Activated naive CD4-positive, alpha-beta T cell treated with anti-CD3 and anti-CD28 coated beads, Interleukin-2, amount 50 U/mL, for 72 hours (primary cell): ENCODE results near the gene SEPTIN1. TPM values are rescaled to one million over a fixed set of nuclear protein-coding genes. Genes with fewer than 3 reads are reported as not detected.

Experiments
- ATAC-seq, 2 donors: fragments of 150-1000 bp; cut with Tn5 transposase; 2 replicates each; pipeline ENCODE4 v1.10.0; 2021; ENCODE audit warnings: mild to moderate bottlenecking in 2 of 2, moderate library complexity in 2 of 2
- DNase-seq, 2 donors: peaks; one replicate each; pipeline ENCODE4 v3.0.0; 2021 to 2022; ENCODE audit warnings: low spot score in 2 of 2
- H3K27ac Mint-ChIP-seq, 2 donors: one replicate each; pipeline ENCODE4 v1.8.0; 2022; ENCODE audit warnings: mild to moderate bottlenecking in 2 of 2, mixed read lengths in 2 of 2
- H3K36me3 Mint-ChIP-seq, 2 donors: one replicate each; pipeline ENCODE4 v1.8.0; 2022; ENCODE audit warnings: mixed read lengths in 2 of 2
- H3K9me3 Mint-ChIP-seq, 2 donors: one replicate each; pipeline ENCODE4 v1.8.0; 2022; ENCODE audit warnings: mixed read lengths in 2 of 2
- total RNA-seq, 2 donors: library from RNA; stranded (reverse); gene quantifications; one replicate each; pipeline ENCODE4 v1.2.3, GENCODE V29; 2022

Gene SEPTIN1
- total RNA-seq, 2 donors from 2014 or later: 161 to 208 TPM

- Mint-ChIP-seq H3K27ac (peak overlapping the region; percentile 86 to 93), H3K9me3 (no peaks in the 10 kb centered on the region), H3K36me3 (peaks cover 7 to 20% of the 10 kb centered on the region in 2 donors)
- DNase-seq (no peak), ATAC-seq (no peak)
Observed at GRCh38 chr16:30357085-30357714, 25.2 kb downstream of the SEPTIN1 start.

- peak overlapping the region; percentile 86 to 93 for H3K27ac Mint-ChIP-seq
- DNase-seq (no peak), ATAC-seq (no peak)
- peaks cover 5 to 22% of the 10 kb centered on the region in 2 donors for H3K36me3 Mint-ChIP-seq
- no peaks in the 10 kb centered on the region for H3K9me3 Mint-ChIP-seq
Observed at GRCh38 chr16:30356401-30357084, 25.8 kb downstream of the SEPTIN1 start.

GRCh38 chr16:30355954-30356308 is 26.4 kb downstream of the SEPTIN1 start:
- H3K36me3 Mint-ChIP-seq: peaks cover 5 to 28% of the 10 kb centered on the region in 2 donors
- DNase-seq (no peak), ATAC-seq (no peak)
- H3K9me3 Mint-ChIP-seq: no peaks in the 10 kb centered on the region
- H3K27ac Mint-ChIP-seq: peak overlapping the region; percentile 93 to 97

GRCh38 chr16:30355144-30355953 is 27.0 kb downstream of the SEPTIN1 start, which contains the start of gene CD2BP2:
Gene CD2BP2 (minus strand): TSS chr16:30355308. CDS start chr16:30354681, 627 bp downstream.
- H3K9me3 Mint-ChIP-seq: no peaks in the 10 kb centered on the region
- ATAC-seq: peak; percentile 87 to 89
- peak within 1 kb of the TSS; percentile 93 to 97 for H3K27ac Mint-ChIP-seq
- peaks cover 5 to 30% of the 10 kb centered on the region in 2 donors for H3K36me3 Mint-ChIP-seq
- DNase-seq: peak; percentile 82 to 95

GRCh38 chr16:30354423-30355143 is 27.8 kb downstream of the SEPTIN1 start:
- DNase-seq: peak in 1 of 2 donors; percentile 46
- ATAC-seq: peak; percentile 30 to 37
- H3K9me3 Mint-ChIP-seq: no peaks in the 10 kb centered on the region
- peak overlapping the region; percentile 93 to 97 for H3K27ac Mint-ChIP-seq
- H3K36me3 Mint-ChIP-seq: peaks cover 8 to 30% of the 10 kb centered on the region in 2 donors

- Mint-ChIP-seq H3K36me3 (peaks cover 12 to 30% of the 10 kb centered on the region in 2 donors), H3K27ac (peak overlapping the region; percentile 72 to 93), H3K9me3 (no peaks in the 10 kb centered on the region)
- DNase-seq: peak in 1 of 2 donors; percentile 56
- no peak for ATAC-seq
Observed at GRCh38 chr16:30353438-30354129, 28.8 kb downstream of the SEPTIN1 start.

- Mint-ChIP-seq H3K36me3 (peaks cover 12 to 30% of the 10 kb centered on the region in 2 donors), H3K27ac (peak overlapping the region; percentile 79 to 93), H3K9me3 (no peaks in the 10 kb centered on the region)
- no peak for ATAC-seq
- peak in 1 of 2 donors; percentile 52 for DNase-seq
Observed at GRCh38 chr16:30352488-30353401, 29.6 kb downstream of the SEPTIN1 start.

GRCh38 chr16:30351586-30352419 is 30.6 kb downstream of the SEPTIN1 start:
- no peak for ATAC-seq
- Mint-ChIP-seq H3K27ac (peak overlapping the region; percentile 80 to 93), H3K9me3 (no peaks in the 10 kb centered on the region), H3K36me3 (peaks cover 12 to 30% of the 10 kb centered on the region in 2 donors)
- DNase-seq: peak in 1 of 2 donors; percentile 54

- peak in 1 of 2 donors; percentile 56 for DNase-seq
- H3K9me3 Mint-ChIP-seq: no peaks in the 10 kb centered on the region
- no peak for ATAC-seq
- H3K36me3 Mint-ChIP-seq: peaks cover 12 to 30% of the 10 kb centered on the region in 2 donors
- H3K27ac Mint-ChIP-seq: peak overlapping the region; percentile 90 to 93
Observed at GRCh38 chr16:30351001-30351441, 31.3 kb downstream of the SEPTIN1 start.

- peak in 1 of 2 donors; percentile 57 for DNase-seq
- Mint-ChIP-seq H3K36me3 (peaks cover 11 to 30% of the 10 kb centered on the region in 2 donors), H3K9me3 (no peaks in the 10 kb centered on the region), H3K27ac (peak overlapping the region; percentile 90 to 93)
- ATAC-seq: peak; percentile 60 to 67
Observed at GRCh38 chr16:30350134-30350871, 32.1 kb downstream of the SEPTIN1 start.

- Mint-ChIP-seq H3K9me3 (no peaks in the 10 kb centered on the region), H3K27ac (peak overlapping the region; percentile 90 to 93), H3K36me3 (peaks cover 7 to 29% of the 10 kb centered on the region in 2 donors)
- DNase-seq (peak in 1 of 2 donors; percentile 52), ATAC-seq (no peak)
Observed at GRCh38 chr16:30349675-30350074, 32.7 kb downstream of the SEPTIN1 start.

GRCh38 chr16:30348929-30349328 is 33.4 kb downstream of the SEPTIN1 start:
- ATAC-seq (no peak), DNase-seq (peak in 1 of 2 donors; percentile 13)
- Mint-ChIP-seq H3K27ac (peak overlapping the region in 1 of 2 donors; percentile 90), H3K36me3 (peaks cover 7 to 21% of the 10 kb centered on the region in 2 donors), H3K9me3 (no peaks in the 10 kb centered on the region)

- H3K9me3 Mint-ChIP-seq: no peaks in the 10 kb centered on the region
- H3K27ac Mint-ChIP-seq: no peak overlapping the region
- DNase-seq (no peak), ATAC-seq (no peak)
- peaks cover 7 to 16% of the 10 kb centered on the region in 2 donors for H3K36me3 Mint-ChIP-seq
Observed at GRCh38 chr16:30348113-30348512, 34.2 kb downstream of the SEPTIN1 start.
